Measurements from ENCODE around the gene SRSF3.
A peak's percentile ranks its signal among the peaks of the same experiment; 100 is the strongest.

Gene SRSF3

GRCh38 chr6:36623547-36624459 is 29.6 kb downstream of the SRSF3 start:
- peak; percentile 92 for DNase-seq (ENCODE audit: low spot score)

GRCh38 chr6:36624461-36625157 is 30.4 kb downstream of the SRSF3 start:
- no peak for DNase-seq (ENCODE audit: low spot score)

- no peak for DNase-seq (ENCODE audit: low spot score)
Measured at GRCh38 chr6:36625158-36625919, 31.2 kb downstream of the SRSF3 start.

GRCh38 chr6:36626636-36627035 is 32.5 kb downstream of the SRSF3 start:
- DNase-seq (ENCODE audit: low spot score) = no peak

- DNase-seq (ENCODE audit: low spot score) = no peak
Measured at GRCh38 chr6:36627141-36627540, 33.0 kb downstream of the SRSF3 start.

GRCh38 chr6:36627801-36628246 is 33.7 kb downstream of the SRSF3 start:
- no peak for DNase-seq (ENCODE audit: low spot score)

GRCh38 chr6:36629784-36630183 is 35.6 kb downstream of the SRSF3 start:
- no peak for DNase-seq (ENCODE audit: low spot score)

GRCh38 chr6:36631326-36632011 is 37.3 kb downstream of the SRSF3 start:
- no peak for DNase-seq (ENCODE audit: low spot score)

- DNase-seq (ENCODE audit: low spot score) = no peak
Measured at GRCh38 chr6:36633370-36633769, 39.2 kb downstream of the SRSF3 start.

GRCh38 chr6:36633915-36634314 is 39.8 kb downstream of the SRSF3 start:
- DNase-seq (ENCODE audit: low spot score) = no peak

- no peak for DNase-seq (ENCODE audit: low spot score)
Measured at GRCh38 chr6:36634317-36635108, 40.4 kb downstream of the SRSF3 start.

- DNase-seq (ENCODE audit: low spot score) = no peak
Measured at GRCh38 chr6:36636283-36636682, 42.1 kb downstream of the SRSF3 start.

- DNase-seq (ENCODE audit: low spot score) = no peak
Measured at GRCh38 chr6:36636687-36637418, 42.7 kb downstream of the SRSF3 start.

- DNase-seq (ENCODE audit: low spot score) = no peak
Measured at GRCh38 chr6:36638579-36638978, 44.4 kb downstream of the SRSF3 start.

- DNase-seq (ENCODE audit: low spot score) = no peak
Measured at GRCh38 chr6:36639171-36639808, 45.1 kb downstream of the SRSF3 start.

- DNase-seq (ENCODE audit: low spot score) = no peak
Measured at GRCh38 chr6:36641543-36641942, 47.4 kb downstream of the SRSF3 start.

- no peak for DNase-seq (ENCODE audit: low spot score)
Measured at GRCh38 chr6:36642913-36643817, 49.0 kb downstream of the SRSF3 start.

GRCh38 chr6:36643977-36644376 is 49.8 kb downstream of the SRSF3 start:
- no peak for DNase-seq (ENCODE audit: low spot score)

- no peak for DNase-seq (ENCODE audit: low spot score)
Measured at GRCh38 chr6:36649086-36649485, 54.9 kb downstream of the SRSF3 start.
